ENCODE data around the gene RHBDL2.
"Not testable (repeated sequence)": the region's sequence is repeated elsewhere in the genome, so short reads cannot be mapped to it uniquely, and the experiment has no call there.

The RHBDL2 gene

GRCh38 chr1:38929476-38929875 lies 12.2 kb downstream of the RHBDL2 start:
- no peak for DNase-seq

GRCh38 chr1:38929054-38929453 lies 12.6 kb downstream of the RHBDL2 start:
- no peak for DNase-seq

GRCh38 chr1:38926091-38926490 lies 15.5 kb downstream of the RHBDL2 start:
- no peak for DNase-seq

DNA sequence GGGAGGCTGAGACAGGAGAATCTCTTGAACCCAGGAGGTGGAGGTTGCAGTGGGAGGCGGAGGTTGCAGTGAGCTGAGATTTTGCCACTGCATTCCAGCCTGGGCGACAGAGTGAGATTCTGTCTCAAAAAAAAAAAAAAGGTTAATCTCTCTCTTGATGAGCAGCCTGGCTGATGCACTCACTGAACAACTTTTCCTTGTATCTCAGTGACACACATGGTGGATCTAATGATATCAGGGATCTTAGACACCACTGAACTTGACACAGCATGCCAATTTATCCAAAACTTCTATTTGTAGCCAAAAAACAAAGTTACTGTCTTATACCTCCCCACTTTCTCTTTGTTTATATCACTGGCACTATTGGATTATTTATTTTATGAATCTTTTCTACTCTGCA lies 16.2 kb downstream of the RHBDL2 start:
- DNase-seq: no peak

- DNase-seq: no peak
Measured at GRCh38 chr1:38923607-38924006, 18.0 kb downstream of the RHBDL2 start.

GRCh38 chr1:38919130-38919529 lies 22.5 kb downstream of the RHBDL2 start:
- no peak for DNase-seq

DNA sequence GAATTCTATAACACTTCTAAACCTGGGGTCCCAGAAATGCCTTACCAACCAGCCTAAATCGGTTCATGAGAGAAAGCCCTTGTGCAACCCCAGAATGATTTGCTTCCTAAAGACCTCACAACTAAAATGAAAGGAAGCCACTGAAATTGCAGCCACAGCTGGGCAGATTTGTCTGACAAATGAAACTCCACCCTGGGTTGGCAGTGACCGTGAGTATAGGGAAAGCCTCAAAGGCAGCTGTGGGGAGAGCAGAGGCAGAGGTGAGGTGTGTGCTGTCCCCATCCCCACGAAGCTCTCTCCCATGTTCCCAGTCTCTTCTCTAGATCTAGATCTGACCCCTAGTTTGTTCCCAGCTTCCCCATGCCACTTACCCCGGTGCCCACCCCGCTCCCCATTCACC lies 23.1 kb downstream of the RHBDL2 start:
- DNase-seq: no peak

GRCh38 chr1:38917772-38918171 lies 23.9 kb downstream of the RHBDL2 start:
- no peak for DNase-seq

GRCh38 chr1:38917337-38917736 lies 24.3 kb downstream of the RHBDL2 start:
- DNase-seq: no peak

GRCh38 chr1:38915352-38915948 lies 26.2 kb downstream of the RHBDL2 start:
- no peak for DNase-seq

GRCh38 chr1:38914908-38915307 lies 26.7 kb downstream of the RHBDL2 start:
- DNase-seq: not testable (repeated sequence)

GRCh38 chr1:38908821-38909220 lies 32.8 kb downstream of the RHBDL2 start:
- DNase-seq: no peak

DNA sequence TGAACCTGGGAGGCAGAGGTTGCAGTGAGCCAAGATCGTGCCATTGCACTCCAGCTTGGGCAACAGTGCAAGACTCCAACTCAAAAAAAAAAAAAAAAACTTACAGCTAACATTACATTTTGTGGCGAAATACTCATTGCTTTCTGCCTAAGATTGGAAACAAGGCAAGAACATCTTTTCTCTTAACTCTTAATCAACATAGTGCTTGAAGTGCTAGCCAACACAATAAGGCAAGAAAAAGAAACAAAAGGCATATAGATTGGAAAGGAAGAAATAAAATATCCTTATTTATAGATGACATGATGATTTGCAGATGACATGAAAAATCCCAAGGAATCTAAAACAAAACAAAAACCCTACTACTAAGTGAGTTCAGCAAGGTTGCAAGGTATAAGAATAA lies 35.6 kb downstream of the RHBDL2 start:
- no peak for DNase-seq

DNA sequence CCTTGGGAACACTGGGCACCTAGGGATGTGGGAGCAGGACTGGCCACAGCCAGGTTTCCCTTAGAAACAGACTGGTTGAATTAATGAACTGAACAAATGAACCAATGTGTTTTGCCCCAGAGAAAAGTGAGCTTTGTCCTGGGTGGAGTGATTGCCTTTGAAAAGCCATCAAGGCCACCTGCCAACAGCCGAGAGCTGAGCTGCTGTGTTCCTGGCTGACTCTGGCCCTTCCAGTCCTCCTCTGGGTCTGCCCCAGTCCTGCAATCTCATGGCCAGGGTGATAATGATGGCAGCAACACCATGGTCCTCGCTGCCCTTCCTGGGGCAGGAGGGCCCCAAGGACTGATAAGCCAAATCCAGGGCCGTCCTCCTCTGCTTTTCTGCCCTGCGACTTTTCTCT lies 42.1 kb downstream of the RHBDL2 start:
- no peak for DNase-seq

DNA sequence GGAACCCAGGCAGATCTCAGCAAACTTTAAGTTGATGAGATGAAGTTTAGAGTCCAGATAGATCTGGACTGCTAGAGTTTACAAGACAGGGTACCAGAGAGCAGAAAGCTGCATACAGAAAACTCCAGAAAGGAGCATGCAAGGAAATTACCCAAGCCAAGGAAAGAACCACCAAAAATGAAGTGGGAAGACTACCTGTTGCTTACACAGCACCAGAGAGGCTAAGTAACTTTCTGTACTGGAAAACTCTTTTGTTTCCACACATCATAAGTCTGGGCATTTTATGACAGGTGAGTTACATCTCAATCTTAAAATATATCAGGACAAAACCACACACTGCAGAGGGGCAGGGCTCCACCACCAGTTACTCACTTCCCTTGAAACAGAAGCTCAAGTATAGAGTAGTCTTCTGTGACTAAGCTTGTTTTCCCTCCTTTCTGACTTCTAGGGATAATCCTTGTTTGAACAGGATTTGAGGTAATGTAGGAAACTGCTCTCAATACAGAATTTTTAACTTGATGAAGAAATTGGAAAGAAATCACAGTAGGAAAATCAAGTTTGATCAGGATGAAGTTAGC lies 42.9 kb downstream of the RHBDL2 start:
- no peak for DNase-seq

DNA sequence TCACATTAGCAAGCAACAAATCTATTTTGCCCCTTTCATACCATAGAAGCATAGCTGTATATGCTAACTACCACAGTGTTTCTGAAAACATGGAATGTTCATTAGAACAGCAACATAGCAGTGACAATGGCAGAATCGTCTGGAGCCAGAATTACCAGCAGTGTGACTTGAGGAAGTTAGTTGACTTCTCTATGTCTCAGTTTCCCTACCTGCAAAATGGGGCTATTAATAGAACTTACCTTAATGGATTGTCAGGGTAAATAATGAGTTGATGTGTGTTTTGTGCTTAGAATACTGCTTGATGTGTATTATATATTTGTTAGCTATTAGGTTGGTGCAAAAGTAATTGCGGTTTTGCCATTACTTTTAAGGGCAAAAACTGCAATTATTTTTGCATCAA lies 45.5 kb downstream of the RHBDL2 start:
- no peak for DNase-seq

- no peak for DNase-seq
Measured at GRCh38 chr1:38892976-38893375, 48.7 kb downstream of the RHBDL2 start.

- DNase-seq: no peak
Measured at GRCh38 chr1:38891753-38892152, 49.9 kb downstream of the RHBDL2 start.

DNA sequence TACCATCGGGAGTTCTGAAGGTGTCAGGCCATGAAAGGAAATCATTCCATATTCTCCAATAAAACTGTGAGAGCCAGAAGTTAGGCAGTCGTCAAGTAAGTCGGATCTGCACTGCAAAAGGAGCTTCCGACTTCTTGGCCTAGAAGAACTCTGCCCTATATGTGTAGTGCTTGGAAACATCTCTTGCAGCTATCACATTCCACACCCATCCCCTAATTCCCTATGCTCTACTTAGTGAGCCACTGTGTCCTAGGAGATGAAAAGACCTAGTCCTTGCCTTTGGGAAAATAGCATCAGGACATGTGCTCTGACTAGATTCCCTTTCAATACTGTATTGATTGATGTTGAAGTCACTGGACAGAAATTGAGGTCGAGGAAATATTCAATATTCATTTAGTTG lies 52.0 kb downstream of the RHBDL2 start:
- no peak for DNase-seq

DNA sequence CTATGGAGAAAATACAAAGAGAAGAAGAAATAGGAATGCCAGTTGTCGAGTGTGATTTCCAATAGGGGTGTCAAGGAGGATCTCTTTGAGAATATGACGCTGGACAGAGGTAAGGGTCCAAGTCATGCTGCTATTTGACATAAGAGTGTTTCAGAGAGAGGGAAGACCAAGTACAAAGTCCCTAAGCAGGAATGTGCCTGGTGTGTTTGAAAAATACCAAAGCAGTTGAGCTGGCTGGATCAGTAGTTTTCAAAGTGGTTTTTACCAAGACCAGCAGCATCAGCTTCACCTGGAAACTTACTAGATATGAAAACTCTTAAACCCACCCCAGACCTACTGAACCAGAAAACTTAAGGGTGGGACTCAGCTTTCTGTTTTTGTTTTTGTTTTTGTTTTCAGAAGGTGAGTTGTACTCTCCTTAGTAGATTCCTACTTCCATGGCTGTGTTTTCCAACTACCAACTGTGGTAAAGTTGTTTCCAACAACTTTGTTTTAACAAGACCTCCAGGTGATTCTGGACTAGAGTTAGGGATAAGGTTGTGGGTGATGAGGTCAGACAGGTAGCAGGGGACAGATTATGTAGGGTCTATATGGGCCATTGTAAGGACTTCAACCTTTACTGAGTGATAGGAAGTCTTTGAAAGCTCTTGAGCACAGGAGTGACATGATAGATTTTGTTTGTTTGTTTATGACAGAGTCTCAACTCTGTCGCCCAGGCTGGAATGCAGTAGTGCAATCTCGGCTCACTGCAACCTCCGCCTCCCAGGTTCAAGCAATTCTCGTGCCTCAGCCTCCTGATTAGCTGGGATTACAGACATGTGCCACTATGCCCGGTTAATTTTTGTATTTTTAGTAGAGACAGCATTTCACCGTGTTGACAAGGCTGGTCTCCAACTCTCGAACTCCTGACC lies 53.0 kb downstream of the RHBDL2 start:
- DNase-seq: no peak

DNA sequence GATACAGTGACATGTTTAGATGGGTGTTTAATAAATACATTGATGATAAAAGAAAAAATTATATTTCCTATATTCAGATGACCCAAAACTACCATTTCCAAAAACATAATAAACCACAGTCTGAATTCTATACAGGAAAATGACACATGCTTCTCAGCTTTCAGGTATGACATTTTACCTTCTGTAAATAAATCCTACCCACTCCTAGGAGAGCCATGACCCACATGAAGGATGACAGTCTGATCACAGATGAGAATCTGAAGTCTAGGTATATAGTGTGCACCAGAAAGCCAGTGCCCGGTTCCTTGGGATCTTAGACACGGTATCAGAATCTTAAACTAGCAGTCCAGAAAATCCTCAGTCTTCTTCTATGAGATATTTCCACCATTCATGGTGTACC lies 56.5 kb downstream of the RHBDL2 start:
- DNase-seq: no peak

GRCh38 chr1:38881487-38881886 lies 60.1 kb downstream of the RHBDL2 start, which contains the start of gene GJA9:
GJA9 (minus strand) TSS chr1:38881587; CDS start chr1:38876098, 5,489 bp downstream.
- no peak for DNase-seq

DNA sequence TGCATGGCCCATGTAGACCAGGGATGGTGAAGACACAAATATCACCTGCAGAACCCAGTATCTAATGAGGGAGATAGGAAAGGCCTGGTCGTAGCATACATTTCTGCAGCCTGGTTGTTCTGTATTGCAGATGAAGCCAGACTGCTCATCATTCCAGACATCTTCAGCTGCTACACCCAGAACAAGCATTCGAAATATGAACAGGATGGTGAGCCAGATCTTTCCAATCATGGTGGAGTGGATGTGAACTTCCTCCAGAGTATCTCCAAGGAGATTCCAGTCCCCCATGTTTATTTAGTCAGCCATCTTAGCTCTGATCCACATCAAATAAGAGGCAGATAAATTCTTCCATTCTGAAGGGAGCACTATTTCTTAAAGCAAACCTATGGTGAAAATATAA lies 65.8 kb downstream of the RHBDL2 start:
- DNase-seq: no peak
